HG03097 (cell line): ENCODE data around the gene SH3PXD2B.

Experiments used
- ATAC-seq: cut with Tn5 transposase; IDR thresholded peaks from one replicate; pipeline ENCODE4 v1.9.1; 2021; ENCODE audit not compliant: unreplicated experiment, low FRiP score

The SH3PXD2B gene

DNA sequence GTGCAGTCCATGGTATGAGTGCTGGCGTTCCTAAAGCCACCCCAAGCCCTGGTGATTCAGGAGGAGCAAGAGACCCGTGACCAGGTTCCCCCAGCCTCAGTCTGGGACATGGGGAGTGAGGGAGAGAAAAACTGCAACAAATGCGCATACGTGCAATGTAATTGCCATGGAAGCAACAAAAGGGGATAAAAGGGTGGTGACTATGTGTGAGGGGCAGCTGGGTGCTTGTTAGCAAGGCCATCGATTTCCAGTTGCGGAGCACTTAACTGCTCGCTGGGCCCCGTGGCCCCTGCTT, 709 bp upstream of the SH3PXD2B start:
- ATAC-seq = no peak

DNA sequence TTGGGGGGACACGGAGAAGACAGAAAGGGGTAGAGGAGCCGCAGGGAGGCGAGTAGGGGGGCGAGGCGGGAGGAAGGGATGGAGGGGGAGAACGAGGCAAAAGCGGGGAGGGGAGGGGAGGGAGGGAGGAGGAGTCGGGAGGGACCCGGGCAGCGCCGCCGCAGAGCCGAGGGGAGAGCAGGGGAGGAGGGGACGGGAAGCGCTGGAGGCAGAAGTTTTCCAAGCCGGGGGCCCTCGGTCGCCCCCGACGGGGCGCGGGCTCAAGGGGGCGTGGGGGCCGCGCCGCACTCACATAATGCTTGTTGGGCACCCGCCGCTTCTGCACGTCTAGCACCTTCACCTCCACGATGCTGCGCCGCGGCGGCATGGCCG, 353 bp downstream of the SH3PXD2B start:
- ATAC-seq = no peak

DNA sequence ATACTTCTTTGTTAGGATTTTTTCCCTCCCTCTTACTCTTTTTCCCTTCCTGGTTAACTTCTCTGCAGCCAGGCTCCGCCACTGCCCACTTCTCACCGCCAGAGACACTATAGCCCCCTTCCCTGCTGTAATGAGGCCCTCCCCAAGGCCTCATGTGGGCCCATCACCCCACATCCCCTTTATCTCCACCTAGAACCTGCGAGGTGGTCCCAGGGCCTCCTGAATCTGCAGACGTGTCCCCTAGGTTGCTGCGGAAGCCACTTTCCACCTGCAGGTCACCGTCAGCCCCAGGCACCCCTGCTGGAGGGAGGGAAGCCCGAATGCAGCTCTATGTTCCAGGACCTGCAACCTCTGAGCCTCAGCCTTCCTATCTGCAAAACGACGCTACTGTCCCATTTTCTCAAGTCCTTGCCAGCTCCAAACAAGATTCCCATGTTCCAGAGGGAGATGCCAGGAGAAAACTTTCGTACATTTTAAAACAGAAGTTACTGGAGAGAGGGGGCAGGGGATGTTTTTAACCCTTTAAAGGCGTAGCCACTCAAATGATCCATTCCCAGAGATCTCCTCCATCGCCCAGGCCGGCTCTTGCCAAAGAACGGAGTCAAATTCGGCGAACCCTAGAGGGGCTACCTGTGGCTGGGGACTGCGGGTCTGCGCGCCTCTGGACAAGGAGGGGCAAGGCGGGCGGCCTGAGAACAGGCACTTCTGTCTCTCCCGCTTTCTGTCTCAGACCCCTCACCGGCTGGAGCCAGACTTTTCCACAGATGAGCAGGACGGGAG, 929 bp downstream of the SH3PXD2B start:
- no peak for ATAC-seq

DNA sequence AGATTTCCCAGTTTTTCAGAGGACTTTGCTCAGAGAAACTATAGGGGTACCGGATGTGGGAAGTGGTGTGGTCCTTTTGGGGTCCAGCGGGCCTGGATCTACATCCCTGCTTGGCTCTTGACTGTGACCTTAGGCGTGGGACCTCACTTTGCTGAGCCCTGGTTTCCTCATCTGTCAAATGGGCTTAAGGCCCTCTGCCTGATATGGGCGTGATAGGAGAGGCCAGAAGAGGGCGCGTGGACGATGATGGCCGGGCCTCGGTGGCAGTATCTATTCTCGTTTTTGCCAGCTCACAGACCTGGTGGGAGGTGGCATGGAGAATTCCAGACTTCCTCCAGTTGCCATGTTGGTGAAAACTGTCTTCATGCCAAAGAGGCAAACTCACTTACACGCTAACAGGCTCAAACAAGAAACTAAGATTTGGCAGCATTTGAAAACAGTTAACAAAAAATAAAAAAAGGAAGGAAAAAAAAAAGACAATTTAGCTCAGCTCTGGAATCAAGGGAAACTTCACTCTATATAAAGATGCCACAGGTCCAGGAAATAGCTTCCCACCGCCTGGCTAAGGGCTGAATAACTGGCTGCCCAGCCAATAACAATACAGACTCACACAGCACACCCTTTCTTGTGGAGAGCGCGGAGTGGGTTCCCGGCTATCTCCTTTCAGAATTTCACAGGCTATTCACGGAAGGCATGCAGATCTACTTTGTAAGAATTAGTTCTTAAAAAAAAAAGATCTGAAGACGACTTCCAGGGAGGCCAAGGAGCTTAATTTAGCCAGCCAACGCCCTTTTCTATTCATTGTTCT, 1.7 kb downstream of the SH3PXD2B start:
- no peak for ATAC-seq

DNA sequence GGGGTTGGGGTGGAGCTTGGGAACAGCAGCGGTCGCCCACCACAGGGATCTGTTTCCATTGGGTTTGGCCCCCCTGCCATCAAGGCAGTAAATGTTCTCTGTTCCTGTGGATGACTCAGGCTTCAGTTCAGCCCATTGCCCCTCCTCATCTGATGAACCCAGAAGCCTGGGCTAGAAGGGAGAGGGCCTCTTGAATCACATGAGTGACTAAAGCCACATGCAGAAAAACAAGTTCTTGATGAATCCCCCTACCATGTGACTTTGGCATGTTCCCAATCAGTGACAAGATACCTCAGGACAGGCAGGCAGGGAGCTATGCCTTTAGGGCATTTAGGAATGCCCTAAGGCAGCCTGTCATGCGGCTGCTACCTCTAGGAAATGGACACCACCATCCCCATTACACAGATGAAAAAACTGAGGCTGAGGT, 2.5 kb downstream of the SH3PXD2B start:
- no peak for ATAC-seq

DNA sequence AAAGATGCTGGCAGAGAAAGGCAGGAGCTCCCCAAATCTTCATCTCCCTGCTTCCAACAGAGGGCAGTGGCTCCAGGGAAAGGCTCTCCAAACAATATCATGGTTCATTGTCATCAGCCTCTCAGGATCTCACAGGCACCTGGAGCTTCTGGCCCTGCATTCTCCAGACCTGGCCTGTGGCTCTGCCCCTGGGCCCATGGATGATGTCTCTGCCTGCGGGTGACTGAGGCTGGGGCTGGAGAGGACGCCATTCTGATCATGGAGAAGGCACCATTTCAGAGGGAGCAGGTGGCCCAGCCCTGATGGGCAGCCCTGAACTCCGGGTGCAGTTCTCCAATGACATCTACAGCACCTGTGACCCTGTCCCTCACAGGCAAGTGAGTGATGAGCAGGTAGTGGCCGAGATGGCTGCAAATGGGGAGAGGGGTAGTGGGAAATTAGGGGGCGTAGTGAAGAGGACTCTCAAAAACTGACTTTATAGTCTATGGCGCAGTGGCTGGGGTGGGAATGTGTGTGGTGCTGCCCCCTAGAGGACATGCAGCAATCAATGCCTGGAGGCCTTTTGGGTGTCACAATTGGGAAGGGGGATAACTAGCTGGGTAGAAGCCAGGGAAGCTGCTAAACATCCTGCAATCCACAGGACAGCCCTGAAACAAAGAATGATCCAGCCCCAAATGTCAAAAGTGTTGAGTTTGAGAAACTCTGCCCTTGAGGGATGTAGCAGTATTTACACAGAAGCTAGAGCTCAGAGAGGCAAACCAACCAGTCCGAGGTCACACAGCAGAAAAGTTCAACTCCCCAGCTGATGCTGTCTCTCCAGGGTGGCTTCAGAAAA, 3.2 kb downstream of the SH3PXD2B start:
- no peak for ATAC-seq

DNA sequence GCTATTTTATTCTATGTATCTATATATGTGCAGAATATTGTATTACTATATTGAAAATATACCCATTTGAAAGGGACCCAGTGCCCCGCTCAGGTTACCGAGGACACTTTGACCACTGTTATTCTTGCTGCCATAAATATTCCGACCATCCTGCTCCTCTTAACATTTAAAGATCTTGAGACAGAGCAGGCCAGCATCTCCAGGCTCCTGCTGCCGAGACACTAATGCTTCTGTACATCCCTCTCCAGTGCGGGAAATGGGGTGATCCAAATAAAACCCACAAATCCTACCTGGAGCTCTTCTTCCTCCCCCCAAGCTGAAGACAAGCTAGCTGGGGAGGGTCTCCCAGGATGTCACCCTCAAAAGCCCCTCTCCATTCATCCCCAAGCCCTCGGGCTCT, 3.9 kb downstream of the SH3PXD2B start:
- no peak for ATAC-seq

DNA sequence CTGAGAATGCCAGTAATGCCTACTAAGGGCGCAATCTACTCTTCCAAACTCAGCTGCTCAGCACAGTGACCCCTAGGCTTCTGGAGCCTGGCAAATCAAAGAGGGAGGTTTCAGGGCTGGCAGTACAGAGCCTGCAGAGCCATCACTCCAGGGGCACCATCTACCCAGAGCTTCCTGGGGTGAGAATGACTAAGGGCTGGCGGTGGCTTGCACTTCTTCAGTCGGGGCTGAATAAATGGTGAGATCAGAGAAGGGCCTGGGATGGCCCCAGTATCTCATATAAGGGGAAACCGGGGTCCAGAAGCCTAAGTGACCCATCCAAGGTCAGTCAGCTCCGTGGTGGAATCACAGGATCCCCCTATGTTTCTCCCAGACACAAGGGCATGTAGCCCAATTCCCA, 5.3 kb downstream of the SH3PXD2B start:
- no peak for ATAC-seq

DNA sequence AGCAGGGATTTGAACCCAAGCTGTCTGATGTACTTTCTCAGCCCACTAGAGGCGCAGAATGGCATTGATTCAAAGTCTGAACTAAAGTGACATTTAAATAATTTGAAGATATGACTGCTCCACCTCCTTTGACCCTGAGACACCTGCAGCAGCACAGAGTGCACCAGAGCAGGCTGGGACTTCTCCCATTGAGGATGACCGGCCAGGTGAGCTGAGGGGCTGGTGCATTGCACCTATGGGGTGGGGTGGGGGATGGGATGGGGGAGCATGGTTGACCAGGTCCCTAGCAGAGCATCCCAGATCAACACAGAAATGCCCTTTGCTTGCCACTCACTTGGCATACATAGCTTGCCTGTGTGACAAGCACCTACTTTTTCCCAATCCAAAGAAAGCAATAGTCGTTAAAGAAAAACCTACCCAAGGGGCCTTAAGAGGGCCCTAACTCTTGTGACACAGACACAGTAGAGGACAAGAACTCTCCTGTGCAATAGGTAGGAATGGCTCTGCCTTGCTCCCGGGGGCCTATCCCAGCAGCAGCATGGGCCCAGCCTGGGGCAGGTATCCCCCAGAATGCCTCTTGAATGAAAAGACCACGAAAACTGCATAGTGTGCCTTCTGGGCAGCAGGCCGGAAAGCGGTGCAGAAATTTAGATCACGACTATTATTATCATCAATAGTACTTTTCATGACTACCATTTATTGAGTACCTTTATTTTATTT, 6.5 kb downstream of the SH3PXD2B start:
- no peak for ATAC-seq

DNA sequence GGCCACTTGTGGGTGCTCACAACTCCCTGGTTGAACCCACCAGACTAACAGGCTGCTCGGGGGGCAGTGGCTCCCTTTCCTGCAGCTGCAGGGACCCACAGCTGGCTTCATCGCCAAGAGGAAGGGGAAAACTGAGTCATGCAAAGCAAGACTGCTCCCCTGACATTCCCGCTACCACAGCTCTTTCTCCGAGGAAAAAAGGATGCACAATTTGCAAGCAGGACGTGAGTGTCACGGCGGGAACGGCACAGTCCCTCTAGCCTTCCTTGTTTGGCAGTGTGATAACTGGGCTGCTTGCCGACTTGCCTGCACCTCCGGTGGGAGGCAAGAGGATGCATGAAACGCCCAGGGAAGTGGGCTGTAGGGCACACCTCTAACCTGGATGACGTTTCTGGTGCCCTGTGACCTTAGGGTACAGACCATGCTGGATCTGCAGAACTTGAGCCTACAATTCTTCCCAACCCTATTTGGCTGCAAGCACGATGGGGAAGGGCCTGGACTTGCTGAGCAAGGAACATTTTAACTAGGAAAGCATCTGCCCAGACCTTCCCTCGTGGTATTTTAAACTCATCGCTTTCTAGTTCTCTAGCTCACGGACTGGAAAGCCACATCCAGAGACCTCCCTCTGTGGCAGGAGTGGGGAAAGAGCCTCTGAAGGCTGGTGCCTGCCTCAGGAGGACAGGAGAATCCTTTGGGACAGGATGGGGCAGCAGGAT, 7.8 kb downstream of the SH3PXD2B start:
- ATAC-seq = no peak

DNA sequence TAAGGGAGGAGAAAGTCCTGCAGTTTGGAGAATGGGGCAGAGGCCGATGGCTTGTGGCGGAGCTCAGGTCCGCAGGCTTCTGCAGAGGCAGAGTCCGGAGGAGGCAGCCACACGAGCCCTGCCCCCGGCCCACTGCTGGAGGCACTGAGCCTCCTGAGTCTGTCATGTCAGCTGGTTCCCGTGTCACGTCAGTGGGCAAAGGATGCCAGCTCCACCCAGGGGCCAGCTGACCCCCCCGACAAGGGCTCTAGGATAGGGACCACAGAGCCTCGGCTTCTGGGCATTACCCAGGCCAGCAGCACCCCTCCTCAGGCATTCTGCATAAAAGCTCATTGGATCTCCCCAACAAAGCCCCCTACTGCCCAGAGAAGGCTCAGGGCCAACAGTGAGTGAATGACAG, 8.5 kb downstream of the SH3PXD2B start:
- ATAC-seq = no peak

DNA sequence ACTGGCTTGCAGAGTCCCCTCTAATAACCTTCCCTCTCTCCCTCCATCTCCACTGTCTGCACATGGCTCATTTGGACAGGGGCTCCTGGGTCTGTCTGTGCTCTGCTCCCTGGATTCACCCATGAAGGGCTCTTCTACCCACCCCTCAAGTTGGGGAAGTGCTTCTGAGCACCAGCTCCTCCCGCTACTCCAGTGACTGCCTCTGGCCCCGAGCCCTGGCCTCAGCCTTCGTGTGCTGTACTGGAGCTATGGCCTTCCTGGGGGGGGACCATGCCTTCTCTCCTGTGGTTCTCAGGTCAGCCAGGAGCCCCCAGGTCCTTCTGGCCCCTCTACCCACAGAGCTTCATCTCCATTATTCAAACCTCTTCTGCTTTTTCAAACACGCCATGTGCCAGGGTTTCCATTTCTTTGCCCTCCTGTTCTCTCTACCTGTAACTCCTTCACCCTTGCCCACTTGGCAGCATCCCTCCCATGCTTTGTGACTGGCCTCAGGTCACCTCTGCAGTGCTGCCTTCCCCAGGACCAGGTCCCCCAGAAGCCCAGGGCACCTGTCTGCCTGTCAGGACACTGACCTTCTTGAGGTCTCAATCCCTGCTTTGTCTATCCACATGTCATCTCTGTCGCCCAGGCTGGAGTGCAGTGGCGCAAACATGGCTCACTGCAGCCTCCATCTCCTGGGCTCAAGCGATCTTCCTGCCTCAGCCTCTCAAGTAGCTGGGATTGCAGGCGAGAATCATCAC, 9.5 kb downstream of the SH3PXD2B start:
- no peak for ATAC-seq

DNA sequence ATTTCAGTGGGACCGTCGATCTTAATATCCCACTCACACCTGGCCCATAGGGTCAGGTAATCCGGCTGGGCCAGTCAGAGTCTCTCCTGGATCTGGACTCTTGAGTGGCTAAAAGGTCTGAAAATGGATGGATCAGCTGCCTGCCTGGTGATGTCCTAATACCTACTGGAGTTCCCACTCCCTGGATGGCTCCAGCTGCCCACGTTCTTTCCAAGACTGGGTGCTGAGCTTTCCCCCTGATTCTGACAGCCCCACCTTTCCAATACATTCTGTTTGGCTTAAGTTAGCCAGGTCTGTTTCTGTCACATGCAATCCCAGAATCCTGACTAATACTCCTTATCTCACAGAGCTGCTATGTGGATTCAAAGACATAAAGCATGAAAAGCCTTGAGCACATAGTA, 10.2 kb downstream of the SH3PXD2B start:
- no peak for ATAC-seq

DNA sequence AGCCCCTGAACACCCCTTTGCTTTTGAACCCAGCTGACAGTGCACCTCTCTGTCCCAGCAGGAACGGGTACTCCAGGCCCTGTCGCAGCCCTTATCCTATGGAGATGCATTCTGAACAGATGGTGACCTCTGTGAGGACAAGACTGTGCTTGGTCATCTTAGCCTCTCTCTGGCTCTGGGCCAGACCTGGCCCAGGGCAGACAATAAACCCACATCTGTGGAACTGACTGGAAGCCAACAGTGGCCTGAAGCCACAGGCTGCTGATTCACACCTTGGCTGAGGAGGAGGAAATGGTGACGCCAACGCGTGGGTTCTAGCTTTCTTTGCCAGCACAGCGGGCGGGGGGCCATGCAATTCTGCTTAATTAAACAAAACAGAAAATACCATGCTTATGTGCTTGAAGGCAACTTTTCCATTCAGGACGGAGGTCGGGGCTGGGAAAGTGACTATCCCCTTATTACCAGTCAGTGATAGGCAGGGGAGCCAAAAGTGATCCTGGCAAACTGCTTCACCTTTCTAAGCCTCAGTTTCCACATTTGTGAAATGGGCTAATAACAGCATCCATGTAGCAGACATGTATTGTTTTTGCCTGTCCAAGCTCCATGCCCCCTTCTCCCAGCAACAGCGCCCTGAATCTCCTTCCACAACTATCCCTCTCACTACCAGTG, 10.8 kb downstream of the SH3PXD2B start:
- ATAC-seq = no peak

DNA sequence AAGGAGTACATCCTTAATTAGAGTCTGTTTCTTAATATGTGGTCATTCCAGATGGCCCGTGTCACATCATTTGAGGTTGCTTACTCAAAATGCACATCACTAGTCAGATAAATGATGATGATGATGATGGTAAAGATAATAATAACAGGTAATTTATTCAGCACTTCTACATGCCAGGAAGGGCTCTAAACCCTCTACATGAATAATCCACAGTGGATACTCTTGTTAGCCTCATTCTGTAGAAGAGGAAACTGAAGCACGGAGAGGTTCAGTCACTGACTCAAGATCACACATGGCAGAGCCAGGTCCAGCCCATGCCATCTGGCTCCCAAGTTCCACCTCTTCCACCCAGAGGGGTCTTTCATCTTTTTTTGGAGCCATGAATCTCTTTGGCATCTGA, 11.7 kb downstream of the SH3PXD2B start:
- ATAC-seq = no peak

DNA sequence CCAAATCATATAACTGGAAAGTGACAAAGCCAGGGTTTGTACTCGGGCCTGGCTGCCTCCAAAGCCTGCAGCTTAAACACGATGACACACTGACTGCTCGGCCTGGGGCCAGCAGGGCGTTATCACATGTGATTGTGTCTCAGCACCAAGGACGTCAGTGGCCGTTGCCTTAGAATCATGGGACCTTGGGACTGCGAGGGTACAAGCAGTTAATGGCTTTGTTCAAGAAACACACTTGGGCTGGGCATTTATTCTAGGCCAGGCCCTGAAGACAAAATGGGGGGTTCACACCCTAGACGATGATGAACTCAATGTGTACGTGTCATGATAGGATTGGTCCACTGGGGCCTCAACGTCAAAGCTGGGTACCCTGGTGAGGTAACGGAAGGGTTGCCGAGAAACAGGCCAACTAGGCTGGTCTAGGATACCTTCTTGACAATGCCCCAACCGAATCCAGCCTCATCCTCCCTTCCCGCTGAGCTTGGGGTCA, 13.0 kb downstream of the SH3PXD2B start:
- ATAC-seq = no peak

DNA sequence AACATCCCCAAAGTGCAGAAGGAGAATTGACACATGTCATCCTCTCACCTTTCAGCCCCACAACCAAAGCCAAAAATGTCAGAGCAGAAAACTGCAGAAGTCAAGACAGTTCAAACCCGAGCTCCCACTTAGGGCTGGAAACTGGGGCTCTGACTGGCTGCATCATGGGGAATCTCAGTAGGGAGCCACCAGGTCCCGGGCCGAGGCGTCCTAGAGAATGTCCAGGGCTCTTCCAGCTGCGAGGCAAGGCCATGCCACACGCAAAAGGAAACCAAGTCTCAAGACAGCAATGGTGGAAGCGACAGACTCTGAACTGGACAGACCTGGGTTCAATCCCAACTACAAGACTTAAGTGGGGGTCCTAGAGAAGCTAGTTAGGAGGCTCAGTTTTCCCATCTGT, 13.8 kb downstream of the SH3PXD2B start:
- no peak for ATAC-seq

DNA sequence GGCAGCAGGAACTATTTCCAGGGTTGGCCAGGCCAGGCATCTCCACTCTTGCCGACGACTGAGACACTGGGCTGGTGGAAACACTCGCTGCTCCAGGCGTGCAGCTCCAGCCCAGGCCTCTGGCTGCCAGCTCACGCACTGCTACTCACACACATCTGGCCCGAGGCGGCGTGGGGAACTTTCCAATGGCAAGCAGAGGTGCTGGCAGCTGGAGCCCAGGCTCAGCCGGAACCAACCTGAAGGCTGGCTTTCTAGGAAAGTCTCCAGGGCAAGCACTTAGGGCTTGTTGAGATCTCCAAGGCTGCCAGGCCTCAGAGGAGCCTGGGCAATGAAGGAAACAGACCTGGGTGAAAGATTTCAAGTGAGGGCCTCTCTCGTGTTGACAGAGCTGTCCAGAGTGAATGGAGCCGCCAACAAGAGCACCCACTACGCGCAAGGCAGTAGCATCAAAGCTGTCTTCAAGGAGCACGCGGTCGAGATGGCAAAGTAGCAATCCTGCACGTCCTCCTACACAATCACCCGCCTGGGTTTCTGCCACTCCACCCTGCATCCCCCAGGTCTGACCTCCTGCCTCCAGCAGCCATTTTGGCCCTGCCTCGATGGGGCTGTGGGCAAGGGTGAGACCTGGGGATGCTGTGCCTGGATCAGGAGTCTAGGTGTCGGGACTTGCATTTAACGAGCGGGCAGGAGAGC, 14.4 kb downstream of the SH3PXD2B start:
- no peak for ATAC-seq
